ENCODE data around the gene YES1.
A peak's percentile ranks its signal among the peaks of the same experiment; 100 is the strongest.

The YES1 gene

GRCh38 chr18:834082-834720 is 22.2 kb upstream of the YES1 start:
- H3K4me3 ChIP-seq (ENCODE audit: low read depth, low read length) = no peak overlapping the region
- no peak for TF ChIP-seq CTCF (IDR thresholded peaks at IDR 0.05; ENCODE audit: insufficient read depth, low read depth, low read length, missing control alignments)
- no peak for DNase-seq (ENCODE audit: low read depth)

GRCh38 chr18:833197-833596 is 21.2 kb upstream of the YES1 start:
- DNase-seq (ENCODE audit: low read depth) = no peak
- no peak for TF ChIP-seq CTCF (IDR thresholded peaks at IDR 0.05; ENCODE audit: insufficient read depth, low read depth, low read length, missing control alignments)
- no peak overlapping the region for H3K4me3 ChIP-seq (ENCODE audit: low read depth, low read length)

GRCh38 chr18:832085-832681 is 20.1 kb upstream of the YES1 start:
- H3K4me3 ChIP-seq (ENCODE audit: low read depth, low read length) = no peak overlapping the region
- no peak for TF ChIP-seq CTCF (IDR thresholded peaks at IDR 0.05; ENCODE audit: insufficient read depth, low read depth, low read length, missing control alignments)
- peak; percentile 13 for DNase-seq (ENCODE audit: low read depth)

- TF ChIP-seq CTCF (IDR thresholded peaks at IDR 0.05; ENCODE audit: insufficient read depth, low read depth, low read length, missing control alignments) = no peak
- H3K4me3 ChIP-seq (ENCODE audit: low read depth, low read length) = no peak overlapping the region
- peak; percentile 37 for DNase-seq (ENCODE audit: low read depth)
Observed at GRCh38 chr18:830315-830901, 18.4 kb upstream of the YES1 start.

- H3K4me3 ChIP-seq (ENCODE audit: low read depth, low read length) = no peak overlapping the region
- DNase-seq (ENCODE audit: low read depth) = no peak
- no peak for TF ChIP-seq CTCF (IDR thresholded peaks at IDR 0.05; ENCODE audit: insufficient read depth, low read depth, low read length, missing control alignments)
Observed at GRCh38 chr18:829432-829831, 17.4 kb upstream of the YES1 start.

- no peak overlapping the region for H3K4me3 ChIP-seq (ENCODE audit: low read depth, low read length)
- no peak for DNase-seq (ENCODE audit: low read depth)
- no peak for TF ChIP-seq CTCF (IDR thresholded peaks at IDR 0.05; ENCODE audit: insufficient read depth, low read depth, low read length, missing control alignments)
Observed at GRCh38 chr18:827093-827677, 15.1 kb upstream of the YES1 start.
